H1 (cell line): ENCODE measurements around the gene CALR. TPM values are rescaled to one million over a fixed set of nuclear protein-coding genes. Genes with fewer than 3 reads are reported as not detected.

Source experiments
- BACH1 ChIP-seq: IDR thresholded peaks from 2 replicates; pipeline ENCODE4 v1.6.1; 2012; ENCODE audit warnings: low read length, improper control_type of control experiment
- FOSL1 ChIP-seq: IDR thresholded peaks from 2 replicates; pipeline ENCODE4 v1.6.1; 2011; ENCODE audit warnings: mild to moderate bottlenecking, low read depth, low read length, moderate library complexity; ENCODE audit not compliant: insufficient read depth
- GABPA ChIP-seq: IDR thresholded peaks from 2 replicates; pipeline ENCODE4 v1.6.1; 2011; ENCODE audit warnings: mild to moderate bottlenecking, low read length, moderate library complexity, borderline replicate concordance; ENCODE audit not compliant: insufficient read depth
- GTF2F1 ChIP-seq: IDR thresholded peaks from 2 replicates; pipeline ENCODE4 v1.6.1; 2012; ENCODE audit warnings: low read depth, low read length, improper control_type of control experiment, borderline replicate concordance
- MAFK ChIP-seq: IDR thresholded peaks from 2 replicates; pipeline ENCODE4 v1.6.1; 2012; ENCODE audit warnings: low read depth, mild to moderate bottlenecking, improper control_type of control experiment, low read length
- NANOG ChIP-seq: IDR thresholded peaks from 2 replicates; pipeline ENCODE4 v1.6.1; 2011; ENCODE audit warnings: low read length, low read depth, mild to moderate bottlenecking, inconsistent platforms; ENCODE audit not compliant: insufficient read depth, poor library complexity, severe bottlenecking
- NRF1 ChIP-seq: IDR thresholded peaks from 2 replicates; pipeline ENCODE4 v1.6.1; 2011; ENCODE audit warnings: mild to moderate bottlenecking, low read depth, low read length, improper control_type of control experiment
- POLR2AphosphoS5 ChIP-seq: IDR thresholded peaks from 2 replicates; pipeline ENCODE4 v1.6.1; 2011; ENCODE audit warnings: low read depth, low read length
- POU5F1 ChIP-seq: IDR thresholded peaks from 2 replicates; pipeline ENCODE4 v1.6.1; 2011; ENCODE audit warnings: low read depth, mild to moderate bottlenecking, low read length, moderate library complexity
- polyA plus RNA-seq, 7 experiments: library from polyadenylated mRNA; depleted of rRNA in 3 of 7; stranded (reverse) in 5 of 7; unstranded in 2 of 7; fragments of >200 nt in 5 of 7; fragments of 200-250 nt in 2 of 7; gene quantifications; 1 replicate in 5 of 7; 2 replicates in 1 of 7; 4 replicates in 1 of 7; pipeline versions ENCODE4 v1.2.1 to v1.2.3, GENCODE V29; 2011 to 2013; ENCODE audit warnings: missing spikeins in 2 of 7, mixed read lengths in 2 of 7
- total RNA-seq: library from RNA; stranded (reverse); fragmentation: NEBNext Ultra II Directional; extraction: Animal tissue kit (Norgen Biotek cat#: 25700); gene quantifications from 2 replicates; pipeline ENCODE4 v1.2.1, GENCODE V29; 2021
- TF ChIP-seq, protein P1 (sequence below): fragments of 300-600 bp; sonication (generic); IDR thresholded peaks from 2 replicates; pipeline ENCODE4 v1.7.1; 2012; ENCODE audit warnings: low read length, moderate library complexity, mild to moderate bottlenecking, inconsistent platforms; ENCODE audit not compliant: insufficient replicate concordance

Gene CALR
- total and polyA plus RNA-seq, 2 of the 8 experiments (the other 6 are each of a cell fraction or from before 2014, with no cell fraction given) = 591 to 1,155 TPM

DNA sequence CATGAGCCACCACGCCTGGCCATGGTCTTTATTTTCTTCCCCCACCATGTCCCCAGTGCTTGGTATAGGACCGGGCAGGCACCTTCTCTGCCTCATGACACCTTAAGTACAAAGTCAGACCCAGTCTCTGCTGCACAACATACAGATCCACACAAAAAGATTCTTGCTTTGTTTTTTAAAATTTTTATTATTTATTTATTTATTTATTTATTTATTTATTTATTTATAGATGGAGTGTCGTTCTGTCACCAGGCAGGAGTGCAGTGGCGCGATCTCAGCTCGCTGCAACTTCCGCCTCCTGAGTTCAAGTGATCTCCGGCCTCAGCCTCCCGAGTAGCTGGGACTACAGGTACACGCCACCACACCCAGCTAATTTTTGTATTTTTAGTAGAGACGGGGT is 54.3 kb downstream of the CALR start (continued):
- TF ChIP-seq, protein P1, sequence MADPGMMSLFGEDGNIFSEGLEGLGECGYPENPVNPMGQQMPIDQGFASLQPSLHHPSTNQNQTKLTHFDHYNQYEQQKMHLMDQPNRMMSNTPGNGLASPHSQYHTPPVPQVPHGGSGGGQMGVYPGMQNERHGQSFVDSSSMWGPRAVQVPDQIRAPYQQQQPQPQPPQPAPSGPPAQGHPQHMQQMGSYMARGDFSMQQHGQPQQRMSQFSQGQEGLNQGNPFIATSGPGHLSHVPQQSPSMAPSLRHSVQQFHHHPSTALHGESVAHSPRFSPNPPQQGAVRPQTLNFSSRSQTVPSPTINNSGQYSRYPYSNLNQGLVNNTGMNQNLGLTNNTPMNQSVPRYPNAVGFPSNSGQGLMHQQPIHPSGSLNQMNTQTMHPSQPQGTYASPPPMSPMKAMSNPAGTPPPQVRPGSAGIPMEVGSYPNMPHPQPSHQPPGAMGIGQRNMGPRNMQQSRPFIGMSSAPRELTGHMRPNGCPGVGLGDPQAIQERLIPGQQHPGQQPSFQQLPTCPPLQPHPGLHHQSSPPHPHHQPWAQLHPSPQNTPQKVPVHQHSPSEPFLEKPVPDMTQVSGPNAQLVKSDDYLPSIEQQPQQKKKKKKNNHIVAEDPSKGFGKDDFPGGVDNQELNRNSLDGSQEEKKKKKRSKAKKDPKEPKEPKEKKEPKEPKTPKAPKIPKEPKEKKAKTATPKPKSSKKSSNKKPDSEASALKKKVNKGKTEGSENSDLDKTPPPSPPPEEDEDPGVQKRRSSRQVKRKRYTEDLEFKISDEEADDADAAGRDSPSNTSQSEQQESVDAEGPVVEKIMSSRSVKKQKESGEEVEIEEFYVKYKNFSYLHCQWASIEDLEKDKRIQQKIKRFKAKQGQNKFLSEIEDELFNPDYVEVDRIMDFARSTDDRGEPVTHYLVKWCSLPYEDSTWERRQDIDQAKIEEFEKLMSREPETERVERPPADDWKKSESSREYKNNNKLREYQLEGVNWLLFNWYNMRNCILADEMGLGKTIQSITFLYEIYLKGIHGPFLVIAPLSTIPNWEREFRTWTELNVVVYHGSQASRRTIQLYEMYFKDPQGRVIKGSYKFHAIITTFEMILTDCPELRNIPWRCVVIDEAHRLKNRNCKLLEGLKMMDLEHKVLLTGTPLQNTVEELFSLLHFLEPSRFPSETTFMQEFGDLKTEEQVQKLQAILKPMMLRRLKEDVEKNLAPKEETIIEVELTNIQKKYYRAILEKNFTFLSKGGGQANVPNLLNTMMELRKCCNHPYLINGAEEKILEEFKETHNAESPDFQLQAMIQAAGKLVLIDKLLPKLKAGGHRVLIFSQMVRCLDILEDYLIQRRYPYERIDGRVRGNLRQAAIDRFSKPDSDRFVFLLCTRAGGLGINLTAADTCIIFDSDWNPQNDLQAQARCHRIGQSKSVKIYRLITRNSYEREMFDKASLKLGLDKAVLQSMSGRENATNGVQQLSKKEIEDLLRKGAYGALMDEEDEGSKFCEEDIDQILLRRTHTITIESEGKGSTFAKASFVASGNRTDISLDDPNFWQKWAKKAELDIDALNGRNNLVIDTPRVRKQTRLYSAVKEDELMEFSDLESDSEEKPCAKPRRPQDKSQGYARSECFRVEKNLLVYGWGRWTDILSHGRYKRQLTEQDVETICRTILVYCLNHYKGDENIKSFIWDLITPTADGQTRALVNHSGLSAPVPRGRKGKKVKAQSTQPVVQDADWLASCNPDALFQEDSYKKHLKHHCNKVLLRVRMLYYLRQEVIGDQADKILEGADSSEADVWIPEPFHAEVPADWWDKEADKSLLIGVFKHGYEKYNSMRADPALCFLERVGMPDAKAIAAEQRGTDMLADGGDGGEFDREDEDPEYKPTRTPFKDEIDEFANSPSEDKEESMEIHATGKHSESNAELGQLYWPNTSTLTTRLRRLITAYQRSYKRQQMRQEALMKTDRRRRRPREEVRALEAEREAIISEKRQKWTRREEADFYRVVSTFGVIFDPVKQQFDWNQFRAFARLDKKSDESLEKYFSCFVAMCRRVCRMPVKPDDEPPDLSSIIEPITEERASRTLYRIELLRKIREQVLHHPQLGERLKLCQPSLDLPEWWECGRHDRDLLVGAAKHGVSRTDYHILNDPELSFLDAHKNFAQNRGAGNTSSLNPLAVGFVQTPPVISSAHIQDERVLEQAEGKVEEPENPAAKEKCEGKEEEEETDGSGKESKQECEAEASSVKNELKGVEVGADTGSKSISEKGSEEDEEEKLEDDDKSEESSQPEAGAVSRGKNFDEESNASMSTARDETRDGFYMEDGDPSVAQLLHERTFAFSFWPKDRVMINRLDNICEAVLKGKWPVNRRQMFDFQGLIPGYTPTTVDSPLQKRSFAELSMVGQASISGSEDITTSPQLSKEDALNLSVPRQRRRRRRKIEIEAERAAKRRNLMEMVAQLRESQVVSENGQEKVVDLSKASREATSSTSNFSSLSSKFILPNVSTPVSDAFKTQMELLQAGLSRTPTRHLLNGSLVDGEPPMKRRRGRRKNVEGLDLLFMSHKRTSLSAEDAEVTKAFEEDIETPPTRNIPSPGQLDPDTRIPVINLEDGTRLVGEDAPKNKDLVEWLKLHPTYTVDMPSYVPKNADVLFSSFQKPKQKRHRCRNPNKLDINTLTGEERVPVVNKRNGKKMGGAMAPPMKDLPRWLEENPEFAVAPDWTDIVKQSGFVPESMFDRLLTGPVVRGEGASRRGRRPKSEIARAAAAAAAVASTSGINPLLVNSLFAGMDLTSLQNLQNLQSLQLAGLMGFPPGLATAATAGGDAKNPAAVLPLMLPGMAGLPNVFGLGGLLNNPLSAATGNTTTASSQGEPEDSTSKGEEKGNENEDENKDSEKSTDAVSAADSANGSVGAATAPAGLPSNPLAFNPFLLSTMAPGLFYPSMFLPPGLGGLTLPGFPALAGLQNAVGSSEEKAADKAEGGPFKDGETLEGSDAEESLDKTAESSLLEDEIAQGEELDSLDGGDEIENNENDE = no peak
- TF ChIP-seq NRF1 (no peak), POU5F1 (no peak), GTF2F1 (no peak), MAFK (no peak), GABPA (no peak), BACH1 (no peak), FOSL1 (no peak), POLR2AphosphoS5 (no peak), NANOG (no peak)
